Stimulated activated CD4-positive, alpha-beta T cell treated with anti-CD3 and anti-CD28 coated beads, Interleukin-12 subunit alpha, Interleukin-12 subunit beta, amount 100 ng/mL, for 24 hours (primary cell): ENCODE results near the gene GAD2.
A peak's percentile ranks its signal among the peaks of the same experiment; 100 is the strongest.
"Not testable (repeated sequence)": the region's sequence is repeated elsewhere in the genome, so short reads cannot be mapped to it uniquely, and the experiment has no call there.

ENCODE experiments used
- DNase-seq, 2 experiments: peaks; one replicate each; pipeline ENCODE4 v3.0.0-alpha.2; 2020; ENCODE audit warnings: low read depth in 2 of 2

Gene GAD2

DNA sequence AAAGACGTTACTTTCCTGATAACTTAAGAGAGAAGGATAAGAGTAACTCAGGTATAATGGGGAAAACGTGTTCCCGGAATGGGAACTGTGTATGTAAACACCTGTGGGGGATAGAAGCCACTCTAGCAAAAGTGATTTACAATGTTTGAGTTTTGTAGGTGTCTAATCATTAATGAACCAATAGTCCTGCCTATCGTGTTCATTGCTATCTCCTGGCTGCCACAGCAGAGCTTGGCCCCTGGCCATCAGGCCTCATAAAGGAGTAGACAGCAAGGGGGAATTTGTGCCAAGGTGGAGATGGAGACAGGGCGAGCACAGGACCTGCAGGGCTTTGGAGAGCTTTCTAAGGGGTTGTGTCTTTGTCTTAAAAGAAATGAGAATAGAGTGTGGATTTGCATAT is 102.1 kb downstream of the GAD2 start:
- DNase-seq = no peak

DNA sequence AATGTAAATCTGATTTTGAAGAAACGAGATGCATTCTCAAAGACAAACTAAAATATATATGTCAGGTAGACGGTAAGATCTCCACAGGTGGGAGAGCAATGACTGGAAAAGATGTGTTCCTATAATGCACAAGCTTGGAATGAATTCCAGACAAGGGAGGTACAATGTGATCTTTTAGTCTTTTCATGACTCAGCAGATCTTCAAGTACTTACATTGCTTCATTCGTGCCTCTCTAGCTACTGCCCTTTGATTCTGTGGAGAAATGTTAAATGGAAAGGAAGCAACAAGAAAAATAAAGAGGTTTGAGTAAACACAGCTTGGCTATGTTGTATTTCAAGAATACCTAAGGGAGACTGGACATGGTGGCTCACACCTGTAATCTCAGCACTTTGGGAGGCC is 106.6 kb downstream of the GAD2 start:
- DNase-seq = no peak

DNA sequence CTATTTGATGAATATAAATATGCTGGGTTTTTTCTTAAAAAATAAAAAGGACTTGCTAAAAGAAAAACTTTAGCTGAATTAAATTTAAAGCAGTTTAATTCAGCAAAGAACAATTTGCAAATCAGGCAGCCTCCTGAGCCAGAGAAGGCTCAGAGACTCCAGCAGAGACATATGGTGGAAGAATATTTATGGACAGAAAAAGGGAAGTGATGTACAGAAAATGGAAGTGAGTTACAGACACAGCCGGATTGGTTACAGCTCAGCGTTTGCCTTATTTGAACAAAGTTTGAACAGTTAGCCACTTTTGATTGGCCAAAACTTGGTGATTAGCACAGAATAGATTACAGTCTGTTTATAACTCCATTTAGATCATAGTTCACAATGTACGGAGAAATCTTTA is 110.3 kb downstream of the GAD2 start:
- DNase-seq = no peak

DNA sequence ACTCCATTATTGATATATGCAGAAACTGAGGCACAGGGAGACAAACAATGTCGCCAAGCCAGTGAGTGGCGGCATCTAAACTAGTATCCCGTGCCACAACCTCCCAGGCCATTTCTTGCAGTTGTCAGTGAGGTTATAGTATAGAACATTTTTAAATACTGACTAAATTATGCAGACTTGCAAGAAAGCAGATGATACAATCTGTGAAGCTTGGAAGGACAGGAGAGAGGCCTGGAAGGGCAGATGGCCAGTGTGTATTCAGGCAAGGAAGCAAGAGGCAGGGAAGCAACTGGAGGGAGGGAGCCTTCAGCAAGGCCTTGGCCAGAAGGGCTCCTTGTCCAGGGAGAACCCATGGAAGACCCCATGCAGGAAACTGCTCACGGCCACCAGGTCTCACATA is 111.2 kb downstream of the GAD2 start:
- no peak for DNase-seq

DNA sequence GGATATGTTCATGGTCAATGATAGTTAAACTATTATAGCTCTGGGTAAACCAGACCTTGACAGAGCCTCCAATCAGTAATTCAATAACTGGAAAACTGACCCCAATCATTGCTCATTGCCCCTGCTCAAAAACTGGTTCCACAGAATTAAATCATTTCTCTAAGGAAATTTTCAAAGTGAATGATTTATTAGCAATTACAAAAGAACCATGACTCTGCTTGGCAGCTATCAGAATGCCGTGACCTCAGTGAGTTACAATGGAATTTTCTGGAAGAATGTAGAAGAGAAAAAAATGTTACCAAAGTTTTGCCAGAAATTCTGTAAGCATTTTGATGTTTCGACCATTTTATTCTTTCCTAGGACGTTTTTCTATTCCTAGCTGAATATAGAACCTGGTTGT is 114.8 kb downstream of the GAD2 start:
- DNase-seq = no peak

DNA sequence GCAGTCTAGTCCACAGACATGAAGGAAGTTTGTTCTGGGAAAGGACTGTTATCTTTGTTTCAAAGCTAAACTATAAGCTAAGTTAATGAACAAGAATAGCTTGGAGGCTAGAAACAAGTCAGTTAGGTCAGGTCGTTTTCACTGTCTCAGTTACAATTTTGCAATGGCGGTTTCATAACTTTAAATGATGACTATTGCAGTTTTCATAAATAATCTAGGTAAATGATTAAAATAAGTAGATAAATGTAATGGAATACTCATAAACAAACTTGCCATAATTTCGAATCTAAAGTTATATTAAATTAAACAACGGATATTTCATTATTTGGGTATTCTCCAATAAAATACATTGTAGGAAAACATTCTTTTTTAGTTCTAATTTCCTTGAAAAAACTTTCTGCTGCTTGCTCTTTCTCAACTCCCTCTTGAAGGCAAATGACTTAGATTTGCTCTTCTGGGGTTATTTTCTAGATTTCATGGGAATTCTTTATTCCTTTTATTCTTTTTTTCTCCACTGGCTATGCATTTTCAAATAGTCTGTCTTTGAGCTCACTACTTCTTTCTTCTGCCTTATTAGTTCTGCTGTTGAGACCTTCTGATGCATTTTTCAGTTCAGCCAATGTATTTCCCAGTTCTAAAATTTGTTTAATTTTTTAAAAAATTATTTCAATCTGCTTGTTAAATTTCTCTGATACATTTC is 117.8 kb downstream of the GAD2 start:
- no peak for DNase-seq

DNA sequence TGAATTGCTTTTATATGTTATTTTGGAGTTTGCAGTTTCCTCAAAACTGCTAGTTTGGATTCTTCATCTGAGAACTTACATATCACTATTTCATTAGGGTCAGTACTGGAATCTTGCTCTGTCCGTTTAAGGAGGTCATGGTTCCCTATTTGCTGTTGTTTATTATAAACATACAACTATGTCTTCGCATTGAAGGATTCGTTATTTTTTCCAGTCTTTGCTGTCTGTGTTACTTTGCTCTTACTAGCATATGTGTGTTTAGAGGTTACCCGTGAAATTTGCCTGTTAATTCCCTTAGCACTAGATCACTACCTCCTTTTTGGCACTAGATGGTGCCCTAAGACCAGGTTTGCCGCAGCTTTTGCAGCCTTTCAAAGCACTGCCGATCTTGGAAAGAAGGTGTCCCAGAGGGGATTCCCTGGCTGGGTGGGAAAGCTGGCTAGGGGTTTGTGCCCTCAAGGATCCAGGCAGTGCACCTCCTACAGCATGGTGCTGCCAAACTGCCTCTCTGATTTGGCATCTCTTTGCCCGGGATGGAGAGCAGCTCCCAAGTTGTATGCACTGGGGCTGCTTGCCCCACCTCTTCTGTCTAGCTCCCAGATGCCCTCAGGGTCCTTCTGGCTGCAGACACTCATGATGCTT is 118.5 kb downstream of the GAD2 start:
- DNase-seq = peak; percentile 38 to 44

DNA sequence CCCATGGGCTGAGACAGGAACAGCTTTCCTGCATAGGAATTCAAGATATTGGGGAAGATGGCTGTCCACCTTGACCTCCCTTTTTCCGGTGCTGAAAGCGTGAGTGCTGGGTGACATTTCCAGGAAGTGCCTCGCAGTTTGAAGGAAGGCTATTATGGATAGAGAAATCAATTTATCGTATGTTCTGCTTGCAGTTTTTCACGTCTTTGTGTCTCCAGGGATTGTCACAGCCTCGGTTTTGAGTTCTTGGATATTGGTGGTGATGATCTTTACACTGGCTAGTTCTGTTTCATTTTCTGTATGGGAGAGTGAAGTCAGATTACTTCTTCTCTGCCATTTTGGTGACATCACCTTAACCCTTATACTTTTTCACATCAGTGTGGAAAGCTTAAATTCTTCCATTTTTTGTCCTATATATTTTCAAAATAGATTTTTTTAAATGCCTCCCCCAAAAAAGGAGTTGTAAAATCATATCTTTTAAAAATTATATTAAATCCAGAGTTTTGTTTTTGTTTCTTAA is 119.1 kb downstream of the GAD2 start:
- DNase-seq = no peak

DNA sequence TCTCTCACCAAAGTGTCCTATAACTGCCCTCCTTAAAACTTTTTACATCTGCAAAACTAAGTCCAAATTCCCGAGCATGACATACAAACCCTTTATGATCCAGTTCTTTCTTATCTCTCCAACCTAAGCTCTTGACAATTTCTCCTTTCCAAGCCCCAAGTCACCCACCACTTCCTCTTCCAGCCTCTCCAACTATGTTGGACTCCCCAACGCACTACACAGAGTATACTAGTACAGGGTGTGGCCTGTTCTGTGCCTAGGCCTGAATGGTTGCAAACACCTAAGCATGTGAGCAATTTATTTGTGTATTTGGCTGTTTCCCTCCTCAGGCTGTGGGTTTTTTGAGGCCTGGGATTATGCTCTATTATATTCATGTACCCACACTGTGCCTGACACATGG is 120.4 kb downstream of the GAD2 start:
- no peak for DNase-seq

DNA sequence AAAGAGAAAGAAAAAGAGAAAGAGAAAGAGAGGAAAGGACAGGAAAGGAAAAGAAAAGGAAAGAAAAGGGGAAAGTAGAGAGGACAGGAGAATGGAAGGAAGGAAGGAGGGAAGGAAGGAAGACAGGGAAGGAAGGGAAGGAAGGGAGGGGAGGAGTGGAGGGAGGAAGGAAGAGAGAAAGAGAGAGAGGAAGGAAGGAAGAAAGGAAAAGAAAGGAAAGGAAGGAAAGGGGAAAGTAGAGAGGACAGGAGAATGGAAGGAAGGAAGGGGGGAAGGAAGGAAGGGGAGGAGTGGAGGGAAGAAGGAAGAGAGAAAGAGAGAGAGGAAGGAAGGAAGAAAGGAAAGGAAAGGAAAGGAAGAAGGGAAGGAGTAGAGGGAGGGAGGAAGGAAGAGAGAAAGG is 125.1 kb downstream of the GAD2 start:
- DNase-seq = no peak

DNA sequence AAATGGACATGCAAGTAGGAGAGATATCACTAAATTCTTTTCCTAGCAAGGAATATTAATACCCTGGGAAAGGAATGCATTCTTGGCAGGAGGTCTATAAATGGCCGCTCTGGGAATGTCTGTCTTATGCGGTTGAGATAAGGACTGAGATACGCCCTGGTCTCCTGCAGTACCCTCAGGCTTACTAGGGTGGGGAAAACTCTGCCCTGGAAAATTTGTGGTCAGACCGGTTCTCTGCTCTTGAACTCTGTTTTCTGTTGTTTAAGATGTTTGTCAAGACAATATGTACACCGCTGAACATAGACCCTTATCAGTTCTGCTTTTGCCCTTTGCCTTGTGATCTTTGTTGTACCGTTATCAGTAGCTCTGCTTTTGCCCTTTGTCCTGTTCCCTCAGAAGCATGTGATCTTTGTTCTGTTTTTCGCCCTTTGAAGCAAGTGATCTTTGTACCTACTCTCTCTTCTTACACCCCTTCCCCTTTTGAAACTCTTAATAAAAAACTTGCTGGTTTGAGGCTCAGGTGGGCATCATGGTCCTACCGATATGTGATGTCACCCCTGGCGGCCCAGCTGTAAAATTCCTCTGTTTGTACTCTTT is 132.3 kb downstream of the GAD2 start:
- DNase-seq = not testable (repeated sequence)
